Measurements from ENCODE around the gene FRMD8. TPM values are rescaled to one million over a fixed set of nuclear protein-coding genes. Genes with fewer than 3 reads are reported as not detected.

The FRMD8 gene, protein sequence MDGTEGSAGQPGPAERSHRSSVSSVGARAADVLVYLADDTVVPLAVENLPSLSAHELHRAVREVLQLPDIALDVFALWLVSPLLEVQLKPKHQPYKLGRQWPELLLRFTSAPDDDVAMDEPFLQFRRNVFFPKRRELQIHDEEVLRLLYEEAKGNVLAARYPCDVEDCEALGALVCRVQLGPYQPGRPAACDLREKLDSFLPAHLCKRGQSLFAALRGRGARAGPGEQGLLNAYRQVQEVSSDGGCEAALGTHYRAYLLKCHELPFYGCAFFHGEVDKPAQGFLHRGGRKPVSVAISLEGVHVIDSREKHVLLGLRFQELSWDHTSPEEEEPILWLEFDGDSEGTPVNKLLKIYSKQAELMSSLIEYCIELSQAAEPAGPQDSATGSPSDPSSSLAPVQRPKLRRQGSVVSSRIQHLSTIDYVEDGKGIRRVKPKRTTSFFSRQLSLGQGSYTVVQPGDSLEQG
- 99.3 TPM for total RNA-seq

DNA sequence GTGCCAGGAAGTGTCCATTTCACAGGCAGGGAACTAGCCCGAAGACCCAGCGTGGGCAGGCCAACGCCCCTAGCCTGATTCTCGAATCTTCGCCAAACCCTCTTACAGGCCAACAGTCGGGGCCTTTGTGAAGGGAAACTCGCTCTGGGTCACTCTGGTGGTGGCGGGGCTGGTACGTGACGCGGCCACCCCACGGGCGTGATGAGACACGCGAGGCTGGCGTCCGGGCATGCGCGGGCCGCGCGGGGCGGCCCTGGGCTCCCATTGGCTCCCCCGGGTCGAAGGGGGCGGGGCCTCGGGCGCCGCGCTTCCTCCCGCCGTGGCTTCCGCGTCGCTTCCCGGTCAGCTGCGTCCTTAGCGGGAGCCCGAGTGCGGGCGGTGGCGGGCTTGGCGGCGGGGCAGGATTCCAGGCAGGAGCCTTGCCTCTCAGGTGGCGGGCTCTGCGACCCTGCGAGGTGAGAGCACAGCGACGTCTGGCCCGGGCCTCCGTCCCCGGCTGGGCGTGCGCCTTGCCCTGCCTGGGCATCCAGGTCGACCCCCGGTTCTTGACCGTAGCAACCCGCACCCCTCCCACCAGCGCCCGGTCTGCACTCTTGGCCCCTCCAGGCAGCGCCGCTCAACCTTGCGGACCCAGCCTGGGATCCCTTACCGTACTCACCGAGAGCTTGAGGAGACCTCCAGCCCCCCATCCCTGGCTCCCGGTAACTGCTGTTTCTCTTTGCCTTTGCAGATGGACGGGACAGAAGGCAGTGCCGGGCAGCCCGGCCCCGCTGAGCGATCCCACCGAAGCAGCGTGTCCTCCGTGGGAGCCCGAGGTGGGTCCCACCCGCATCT, at the start of gene FRMD8:
FRMD8 (plus strand) TSS at position 331 of the 834 bp plus-strand sequence; CDS start at position 731, 400 bp downstream.
- intact Hi-C loops (cut with DNase I), result loop anchor here (1.0 kb wide), 1 partner anchor 15 kb away; no protein-coding TSS in a partner anchor
- peak; percentile 83 to 97 for DNase-seq (ENCODE audit: low spot score in 2 of 2)
- Histone ChIP-seq H3K4me3 (peak within 1 kb of the TSS; percentile 68 to 93), H3K27ac (peak within 1 kb of the TSS; percentile 95 to 97), H3K9me3 (no peaks in the 10 kb centered on the region), H3K4me1 (peaks cover 13 to 61% of the 10 kb centered on the region in 2 donors), H3K27me3 (no peaks in the 10 kb centered on the region), H3K36me3 (no peaks in the 10 kb centered on the region)
- no peak for TF ChIP-seq CTCF (IDR thresholded peaks at IDR 0.05)

- Histone ChIP-seq H3K36me3 (peaks cover 37% of the 10 kb centered on the region in 2 donors), H3K27ac (no peak overlapping the region), H3K4me1 (peaks cover 0 to 16% of the 10 kb centered on the region in 2 donors), H3K4me3 (no peak overlapping the region), H3K9me3 (no peaks in the 10 kb centered on the region), H3K27me3 (no peaks in the 10 kb centered on the region)
- no peak for TF ChIP-seq CTCF (IDR thresholded peaks at IDR 0.05)
- intact Hi-C loops (cut with DNase I), result no loop called here
- no peak for DNase-seq (ENCODE audit: low spot score in 2 of 2)
Observed at GRCh38 chr11:65338676-65339075, 47.8 kb upstream of the FRMD8 start.

DNA sequence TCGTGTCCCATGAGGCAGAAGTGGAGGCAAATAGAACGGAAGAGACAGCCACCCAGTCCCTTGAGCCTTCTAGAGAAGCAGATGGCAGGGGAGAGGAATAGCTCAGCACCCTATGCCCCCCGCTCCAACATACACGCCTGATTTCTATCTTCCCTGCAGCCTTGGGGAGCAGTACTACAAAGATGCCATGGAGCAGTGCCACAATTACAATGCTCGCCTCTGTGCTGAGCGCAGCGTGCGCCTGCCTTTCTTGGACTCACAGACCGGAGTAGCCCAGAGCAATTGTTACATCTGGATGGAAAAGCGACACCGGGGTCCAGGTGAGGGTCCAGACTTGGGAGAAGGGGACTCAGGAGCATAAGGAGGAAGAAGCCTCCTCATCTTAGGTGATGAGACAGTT, 46.2 kb upstream of the FRMD8 start:
- peaks cover 52 to 53% of the 10 kb centered on the region in 2 donors for H3K36me3 ChIP-seq
- DNase-seq (ENCODE audit: low spot score in 2 of 2), result no peak
- intact Hi-C loops (cut with DNase I), result no loop called here

GRCh38 chr11:65341856-65342255, 44.6 kb upstream of the FRMD8 start:
- DNase-seq (ENCODE audit: low spot score in 2 of 2), result no peak
- Histone ChIP-seq H3K9me3 (no peaks in the 10 kb centered on the region), H3K36me3 (peaks cover 67 to 69% of the 10 kb centered on the region in 2 donors), H3K4me3 (no peak overlapping the region), H3K27ac (no peak overlapping the region), H3K4me1 (no peaks in the 10 kb centered on the region), H3K27me3 (no peaks in the 10 kb centered on the region)
- intact Hi-C loops (cut with DNase I), result no loop called here
- TF ChIP-seq CTCF (IDR thresholded peaks at IDR 0.05), result no peak

More for the DNA sequence above, 46.2 kb upstream of the FRMD8 start:
- Histone ChIP-seq H3K4me3 (no peak overlapping the region), H3K4me1 (peaks cover 0 to 6% of the 10 kb centered on the region in 2 donors), H3K9me3 (no peaks in the 10 kb centered on the region), H3K27ac (no peak overlapping the region), H3K27me3 (no peaks in the 10 kb centered on the region)
- no peak for TF ChIP-seq CTCF (IDR thresholded peaks at IDR 0.05)

GRCh38 chr11:65351511-65351910, 34.9 kb upstream of the FRMD8 start:
- H3K27ac ChIP-seq, result no peak overlapping the region
- intact Hi-C loops (cut with DNase I), result no loop called here
- no peaks in the 10 kb centered on the region for H3K9me3 ChIP-seq
- peaks cover 60 to 62% of the 10 kb centered on the region in 2 donors for H3K36me3 ChIP-seq
- no peak for DNase-seq (ENCODE audit: low spot score in 2 of 2)
- peaks cover 15 to 19% of the 10 kb centered on the region in 2 donors for H3K4me1 ChIP-seq
- TF ChIP-seq CTCF (IDR thresholded peaks at IDR 0.05), result no peak
- no peaks in the 10 kb centered on the region for H3K27me3 ChIP-seq
- H3K4me3 ChIP-seq, result no peak overlapping the region
